ENCODE data around the gene PRRT1B.

The PRRT1B gene

GRCh38 chr9:131596430-131596743 lies 51.1 kb downstream of the PRRT1B start:
- no peak for DNase-seq (ENCODE audit: low spot score)

DNA sequence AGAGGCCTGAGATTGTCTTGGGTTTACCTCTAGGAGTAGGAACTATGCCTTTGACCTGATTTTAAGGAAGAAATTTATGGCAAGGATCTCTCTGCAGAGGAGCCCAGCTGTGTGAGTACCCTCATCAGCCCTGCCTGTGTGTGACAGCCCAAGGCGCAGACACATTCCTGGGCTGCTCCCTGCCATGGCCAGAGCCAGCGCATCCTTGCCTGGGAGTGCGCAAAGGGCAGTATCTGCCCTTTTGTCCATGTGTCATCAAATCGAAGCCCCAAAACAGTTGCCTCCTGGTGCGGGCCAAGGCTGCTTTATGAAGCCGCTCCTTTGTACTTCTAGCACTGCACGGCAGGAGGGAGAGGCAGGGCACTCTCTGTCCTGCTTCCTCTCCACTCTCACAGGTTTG lies 51.9 kb downstream of the PRRT1B start:
- DNase-seq (ENCODE audit: low spot score) = no peak

DNA sequence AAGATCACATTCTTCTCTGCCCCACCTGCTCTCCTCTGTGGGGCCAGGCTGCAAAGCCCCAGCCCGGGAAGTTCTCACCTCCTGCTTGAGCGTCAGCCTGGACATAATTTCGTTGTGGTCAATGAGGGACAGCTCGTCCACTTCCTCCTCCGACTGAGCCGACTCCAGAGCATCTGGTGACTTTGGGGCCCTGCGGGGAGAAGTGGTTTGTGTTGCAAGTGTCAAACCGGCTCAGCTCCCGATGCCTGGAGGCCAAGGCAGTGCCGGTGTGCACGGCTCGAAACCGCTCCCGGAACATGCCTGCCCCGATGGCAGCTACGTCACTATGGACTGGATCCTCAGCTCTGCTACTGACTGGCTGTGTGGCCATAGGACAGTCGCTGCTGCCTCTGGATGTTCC lies 52.8 kb downstream of the PRRT1B start:
- no peak for DNase-seq (ENCODE audit: low spot score)

DNA sequence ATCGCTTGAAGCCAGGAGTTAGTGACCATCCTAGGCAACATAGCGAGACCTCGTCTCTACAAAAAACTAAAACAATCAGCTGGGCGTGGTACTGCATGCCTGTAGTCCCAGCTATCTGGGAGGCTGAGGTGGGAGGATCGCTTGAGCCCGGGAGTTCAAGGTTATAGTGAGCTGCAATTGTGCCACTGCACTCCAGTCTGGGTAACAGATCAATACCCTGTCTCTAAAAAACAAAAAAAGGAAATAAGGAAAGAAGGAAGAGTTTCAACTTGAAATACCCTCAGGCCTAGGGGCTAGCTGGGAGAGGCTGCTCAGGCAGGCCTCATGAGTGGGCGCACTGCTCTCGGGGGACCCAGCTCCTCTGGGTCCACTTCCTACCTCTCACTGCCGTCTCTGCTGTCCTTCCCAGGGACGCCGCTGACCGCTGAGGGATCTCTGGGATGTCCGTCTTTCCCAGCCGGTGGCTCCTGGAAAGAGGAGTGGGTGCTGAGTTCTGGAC lies 56.4 kb downstream of the PRRT1B start:
- DNase-seq (ENCODE audit: low spot score) = no peak

DNA sequence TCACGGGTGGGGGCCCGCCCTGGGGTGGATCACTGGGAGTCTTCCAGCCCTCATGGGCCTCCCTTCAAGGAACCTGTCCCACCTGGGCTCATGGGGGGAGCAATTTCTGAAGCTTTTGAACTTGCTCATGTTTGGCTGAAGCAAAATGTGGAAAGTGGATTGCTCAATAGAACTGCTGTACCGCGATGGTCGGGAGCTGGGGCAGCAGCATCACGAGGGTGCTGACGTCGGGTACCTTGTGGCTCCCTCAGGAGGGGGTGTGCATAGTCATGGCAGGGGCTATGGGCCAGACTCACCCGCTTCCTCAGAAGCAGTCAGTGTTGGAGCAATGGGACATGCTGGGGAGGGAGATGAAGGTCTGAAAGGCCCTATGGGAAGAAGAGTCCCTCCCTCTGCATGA lies 57.9 kb downstream of the PRRT1B start:
- DNase-seq (ENCODE audit: low spot score) = no peak

DNA sequence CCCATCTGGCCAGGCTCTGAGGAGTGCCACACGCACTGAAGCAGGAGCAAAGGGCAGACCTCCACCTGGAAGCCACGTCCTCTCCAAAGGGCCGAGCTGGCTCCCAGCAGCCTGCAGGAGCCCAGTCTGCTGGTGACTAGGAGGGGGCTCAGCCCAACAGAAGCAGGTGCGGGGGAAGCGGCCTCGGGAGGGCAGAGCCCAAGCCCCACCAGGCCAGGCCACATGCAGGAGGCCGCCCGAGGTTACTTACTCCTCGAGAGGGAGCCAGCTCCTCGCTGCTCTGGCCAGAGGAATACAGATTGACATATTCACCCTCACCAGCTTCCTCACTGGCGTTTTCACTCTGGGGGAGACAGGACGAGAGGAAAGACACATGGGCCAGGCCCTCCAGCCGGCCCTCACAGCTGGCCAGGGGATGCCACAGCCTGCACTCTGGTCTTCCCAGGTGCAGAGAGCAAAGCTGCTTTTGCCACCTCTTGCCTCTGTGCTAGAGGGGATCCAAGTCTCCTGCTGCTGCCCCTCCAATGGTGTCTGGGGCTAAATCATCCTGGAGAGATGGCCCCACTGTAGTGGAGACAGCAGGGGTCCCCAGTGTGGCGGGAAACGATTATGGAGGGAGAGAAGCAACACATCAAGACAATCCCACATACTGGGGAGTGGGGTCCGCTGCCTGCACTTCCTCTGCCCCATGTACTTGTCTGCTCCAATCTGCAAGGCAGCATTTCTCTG lies 58.6 kb downstream of the PRRT1B start:
- no peak for DNase-seq (ENCODE audit: low spot score)

- DNase-seq (ENCODE audit: low spot score) = no peak
Observed at GRCh38 chr9:131605770-131606590, 60.7 kb downstream of the PRRT1B start.

- no peak for DNase-seq (ENCODE audit: low spot score)
Observed at GRCh38 chr9:131606896-131607567, 61.7 kb downstream of the PRRT1B start.

- DNase-seq (ENCODE audit: low spot score) = no peak
Observed at GRCh38 chr9:131607591-131607990, 62.3 kb downstream of the PRRT1B start.

GRCh38 chr9:131608493-131609037 lies 63.2 kb downstream of the PRRT1B start:
- peak; percentile 27 for DNase-seq (ENCODE audit: low spot score)

All from LoVo (cell line).